Smooth muscle cell (in vitro differentiated cells): ENCODE results near the gene SPOCK3. TPM values are rescaled to one million over a fixed set of nuclear protein-coding genes. Genes with fewer than 3 reads are reported as not detected.

Experiments used
- DNase-seq: peaks from one replicate; lab custom pipeline; 2025; ENCODE audit not compliant: unreplicated experiment; lab: John Stamatoyannopoulos, UW
- H2AFZ ChIP-seq: fragments of 200-600 bp; sonication (generic); 2 replicates; pipeline ENCODE4 v1.6.0; 2016; ENCODE audit warnings: antibody characterized with exemption, low read depth, mild to moderate bottlenecking
- H3F3A ChIP-seq: fragments of 200-600 bp; sonication (generic); 2 replicates; pipeline ENCODE4 v1.6.0; 2017; ENCODE audit warnings: antibody characterized with exemption, low read depth
- H3K27ac ChIP-seq: fragments of 200-600 bp; sonication (generic); 2 replicates; pipeline ENCODE4 v1.5.1; 2016; ENCODE audit warnings: low read depth, mild to moderate bottlenecking
- H3K27me3 ChIP-seq: fragments of 200-600 bp; sonication (generic); 2 replicates; pipeline ENCODE4 v1.6.1; 2016; ENCODE audit warnings: low read depth, mild to moderate bottlenecking
- H3K36me3 ChIP-seq: fragments of 200-600 bp; sonication (generic); 2 replicates; pipeline ENCODE4 v1.5.1; 2016; ENCODE audit warnings: low read depth
- H3K4me1 ChIP-seq: fragments of 200-600 bp; sonication (generic); 2 replicates; pipeline ENCODE4 v1.5.1; 2016; ENCODE audit warnings: low read depth
- H3K4me2 ChIP-seq: fragments of 200-600 bp; sonication (generic); 2 replicates; pipeline ENCODE4 v1.6.0; 2016; ENCODE audit warnings: mild to moderate bottlenecking
- H3K4me3 ChIP-seq: fragments of 200-600 bp; sonication (generic); 2 replicates; pipeline ENCODE4 v1.5.1; 2016; ENCODE audit warnings: mild to moderate bottlenecking
- H3K79me2 ChIP-seq: fragments of 200-600 bp; sonication (generic); 2 replicates; pipeline ENCODE4 v1.6.0; 2016; ENCODE audit warnings: low read depth, mild to moderate bottlenecking
- H3K9ac ChIP-seq: fragments of 200-600 bp; sonication (generic); 2 replicates; pipeline ENCODE4 v1.6.0; 2016; ENCODE audit warnings: low read depth
- H3K9me3 ChIP-seq: fragments of 200-600 bp; sonication (generic); replicated peaks from 2 replicates; pipeline ENCODE4 v1.5.1; 2016; ENCODE audit warnings: low read depth
- H4K20me1 ChIP-seq: fragments of 200-600 bp; sonication (generic); 2 replicates; pipeline ENCODE4 v1.6.0; 2016; ENCODE audit warnings: low read depth
- CTCF ChIP-seq: fragments of 200-600 bp; sonication (generic); IDR thresholded peaks from 2 replicates; pipeline ENCODE4 v1.5.1; 2017; ENCODE audit warnings: borderline replicate concordance, mild to moderate bottlenecking, antibody characterized with exemption; ENCODE audit not compliant: insufficient read depth, poor library complexity, severe bottlenecking
- WGBS: methylation state at CpG from one replicate; pipeline ENCODE4 v1.1.7; 2016; ENCODE audit warnings: low lambda C conversion rate; 5-methylcytosine and 5-hydroxymethylcytosine counted together
- polyA plus RNA-seq: library from polyadenylated mRNA; unstranded; fragments of >200 nt; fragmentation: Nextera tagmentation; extraction: Ambion mirVana; gene quantifications from 2 replicates; pipeline ENCODE4 v1.2.1, GENCODE V29; 2016
- total RNA-seq: library from RNA; depleted of rRNA; stranded (reverse); fragments of >200 nt; gene quantifications from 2 replicates; pipeline ENCODE4 v1.2.3, GENCODE V29; 2014

Gene SPOCK3
- total and polyA plus RNA-seq, 2 experiments from 2014 or later, result 0.49 TPM; not detected in 1

- H2AFZ ChIP-seq, result no peak overlapping the region
- H3K27me3 ChIP-seq, result no peaks in the 10 kb centered on the region
- H3K4me1 ChIP-seq, result no peaks in the 10 kb centered on the region
- no peaks in the 10 kb centered on the region for H4K20me1 ChIP-seq
- no peak overlapping the region for H3K4me3 ChIP-seq
- no peak overlapping the region for H3K9ac ChIP-seq
- no peaks in the 10 kb centered on the region for H3K79me2 ChIP-seq
- no peaks in the 10 kb centered on the region for H3K36me3 ChIP-seq
- no peak overlapping the region for H3K4me2 ChIP-seq
- H3F3A ChIP-seq, result no peaks in the 10 kb centered on the region
- no peaks in the 10 kb centered on the region for H3K9me3 ChIP-seq
- no peak for TF ChIP-seq CTCF
- no peak for DNase-seq
- no peak overlapping the region for H3K27ac ChIP-seq
- 93% methylated on average over 1 of the region's 1 CpG for WGBS
Observed at GRCh38 chr4:167052631-167053091, 181.6 kb downstream of the SPOCK3 start.

- WGBS, result 94% methylated on average over 3 of the region's 3 CpGs
- no peak overlapping the region for H3K4me3 ChIP-seq
- H3K27me3 ChIP-seq, result no peaks in the 10 kb centered on the region
- H3K4me2 ChIP-seq, result no peak overlapping the region
- H2AFZ ChIP-seq, result no peak overlapping the region
- H4K20me1 ChIP-seq, result no peaks in the 10 kb centered on the region
- H3K79me2 ChIP-seq, result no peaks in the 10 kb centered on the region
- no peak for TF ChIP-seq CTCF
- no peaks in the 10 kb centered on the region for H3K4me1 ChIP-seq
- H3K9me3 ChIP-seq, result no peaks in the 10 kb centered on the region
- H3F3A ChIP-seq, result no peaks in the 10 kb centered on the region
- H3K36me3 ChIP-seq, result no peaks in the 10 kb centered on the region
- H3K27ac ChIP-seq, result no peak overlapping the region
- no peak for DNase-seq
- H3K9ac ChIP-seq, result no peak overlapping the region
Observed at GRCh38 chr4:167049257-167049656, 185.0 kb downstream of the SPOCK3 start.

- H3K4me1 ChIP-seq, result no peaks in the 10 kb centered on the region
- 78% methylated on average over 1 of the region's 1 CpG for WGBS
- no peak overlapping the region for H3K9ac ChIP-seq
- no peaks in the 10 kb centered on the region for H3K79me2 ChIP-seq
- DNase-seq, result no peak
- H3K36me3 ChIP-seq, result no peaks in the 10 kb centered on the region
- no peak overlapping the region for H3K4me3 ChIP-seq
- no peak overlapping the region for H2AFZ ChIP-seq
- no peak overlapping the region for H3K4me2 ChIP-seq
- no peak for TF ChIP-seq CTCF
- H4K20me1 ChIP-seq, result no peaks in the 10 kb centered on the region
- H3K27ac ChIP-seq, result no peak overlapping the region
- no peaks in the 10 kb centered on the region for H3K9me3 ChIP-seq
- no peaks in the 10 kb centered on the region for H3F3A ChIP-seq
- H3K27me3 ChIP-seq, result no peaks in the 10 kb centered on the region
Observed at GRCh38 chr4:167041524-167041923, 192.8 kb downstream of the SPOCK3 start.

- Histone ChIP-seq H4K20me1 (no peaks in the 10 kb centered on the region), H3K27ac (no peak overlapping the region), H3K4me3 (no peak overlapping the region), H3K36me3 (no peaks in the 10 kb centered on the region), H3K4me1 (peaks cover 3% of the 10 kb centered on the region), H3K9me3 (no peaks in the 10 kb centered on the region), H3K4me2 (no peak overlapping the region), H2AFZ (no peak overlapping the region), H3K9ac (no peak overlapping the region), H3K79me2 (no peaks in the 10 kb centered on the region), H3F3A (no peaks in the 10 kb centered on the region), H3K27me3 (no peaks in the 10 kb centered on the region)
- 78% methylated on average over 3 of the region's 3 CpGs for WGBS
- TF ChIP-seq CTCF, result no peak
- no peak for DNase-seq
Observed at GRCh38 chr4:167035390-167035789, 198.9 kb downstream of the SPOCK3 start.
